Measurements from ENCODE around the gene OTUB2. TPM values are rescaled to one million over a fixed set of nuclear protein-coding genes. Genes with fewer than 3 reads are reported as not detected.
"Not testable (repeated sequence)": the region's sequence is repeated elsewhere in the genome, so short reads cannot be mapped to it uniquely, and the experiment has no call there.

The OTUB2 gene
- total RNA-seq, 4 donors from 2014 or later = 0.42 to 0.63 (median 0.52) TPM; not detected in 1

- no peaks in the 10 kb centered on the region for H3K27me3 ChIP-seq
- peaks cover 46 to 67% (median 54%) of the 10 kb centered on the region in 4 donors for H3K36me3 ChIP-seq
- DNase-seq (ENCODE audit: extremely low spot score) = peak; percentile 47
- 64% methylated on average over 9 of the region's 9 CpGs for WGBS
- intact Hi-C loops (cut with DNase I) = no loop called here
- H3K4me1 ChIP-seq = peaks cover 36 to 79% (median 50%) of the 10 kb centered on the region in 4 donors
- TF ChIP-seq EP300 (IDR thresholded peaks at IDR 0.05) (no peak), POLR2AphosphoS5 (IDR thresholded peaks at IDR 0.05) (no peak), POLR2A (IDR thresholded peaks at IDR 0.05; ENCODE audit: low read depth) (no peak), CTCF (IDR thresholded peaks at IDR 0.05) (no peak)
- H3K27ac ChIP-seq (replicated peaks in 1 of 4) = no peak overlapping the region
- no peaks in the 10 kb centered on the region for H3K9me3 ChIP-seq
- H3K4me3 ChIP-seq = no peak overlapping the region
Measured at GRCh38 chr14:94062344-94062940, 36.3 kb downstream of the OTUB2 start.

- TF ChIP-seq POLR2AphosphoS5 (IDR thresholded peaks at IDR 0.05) = no peak
- TF ChIP-seq POLR2A (IDR thresholded peaks at IDR 0.05; ENCODE audit: low read depth) = no peak
- TF ChIP-seq CTCF (IDR thresholded peaks at IDR 0.05) = no peak
- TF ChIP-seq EP300 (IDR thresholded peaks at IDR 0.05) = no peak
- H3K27ac ChIP-seq (replicated peaks in 1 of 4) = no peak overlapping the region
- DNase-seq (ENCODE audit: extremely low spot score) = no peak
- intact Hi-C loops (cut with DNase I) = no loop called here
- whole genome bisulfite sequencing = 64% methylated on average over 7 of the region's 8 CpGs
- no peak overlapping the region for H3K4me3 ChIP-seq
- H3K36me3 ChIP-seq = peaks cover 12 to 30% (median 17%) of the 10 kb centered on the region in 4 donors
- H3K27me3 ChIP-seq = no peaks in the 10 kb centered on the region
- peaks cover 0 to 6% (median 0%) of the 10 kb centered on the region in 4 donors for H3K9me3 ChIP-seq
- H3K4me1 ChIP-seq = peaks cover 29 to 61% (median 42%) of the 10 kb centered on the region in 4 donors
Measured at GRCh38 chr14:94066089-94066676, 40.0 kb downstream of the OTUB2 start.

DNA sequence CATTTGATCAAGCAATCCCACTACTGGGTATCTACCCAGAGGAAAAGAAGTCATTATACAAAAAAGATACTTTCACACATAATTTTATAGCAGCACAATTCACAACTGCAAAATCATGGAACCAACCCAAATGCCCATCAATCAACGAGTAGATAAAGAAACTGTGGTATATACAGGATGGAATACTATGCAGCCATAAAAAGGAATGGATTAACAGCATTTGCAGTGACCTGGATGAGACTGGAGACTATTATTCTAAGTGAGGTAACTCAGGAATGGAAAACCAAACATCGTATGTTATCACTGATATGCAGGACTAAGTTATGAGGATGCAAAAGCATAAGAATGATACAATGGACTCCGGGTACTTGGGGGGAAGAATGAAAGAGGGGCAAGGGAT is 45.9 kb downstream of the OTUB2 start:
- DNase-seq (ENCODE audit: extremely low spot score); intact Hi-C loops (cut with DNase I); H3K4me3 ChIP-seq; H3K27me3 ChIP-seq; H3K27ac ChIP-seq (replicated peaks in 1 of 4): not testable (repeated sequence)
- peaks cover 17 to 24% (median 20%) of the 10 kb centered on the region in 4 donors for H3K4me1 ChIP-seq
- H3K36me3 ChIP-seq = peaks cover 0 to 20% (median 1%) of the 10 kb centered on the region in 4 donors
- H3K9me3 ChIP-seq = peaks cover 0 to 18% (median 8%) of the 10 kb centered on the region in 4 donors
- WGBS = 95% methylated on average over 3 of the region's 3 CpGs

DNA sequence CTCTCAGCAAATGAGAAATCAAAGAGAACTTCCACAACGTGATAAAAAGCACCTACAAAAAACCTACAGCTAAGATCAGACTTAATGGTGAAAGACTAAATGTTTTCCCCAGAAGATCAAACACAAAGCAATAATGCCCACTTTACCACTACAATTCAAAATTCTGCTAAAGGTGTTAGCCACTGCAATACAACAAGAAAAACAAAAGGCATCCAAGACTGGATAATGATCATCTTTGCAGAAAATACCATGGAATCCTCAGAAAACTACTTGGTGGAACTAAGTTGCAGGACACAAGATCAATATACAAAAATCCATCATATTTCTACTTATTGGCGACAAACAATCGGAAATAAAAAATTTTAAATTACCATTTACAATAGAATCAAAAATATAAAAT is 48.4 kb downstream of the OTUB2 start:
- WGBS = 97% methylated on average over 3 of the region's 3 CpGs
- no peaks in the 10 kb centered on the region for H3K27me3 ChIP-seq

More for the DNA sequence above, 48.4 kb downstream of the OTUB2 start:
- intact Hi-C loops (cut with DNase I) = loop anchor here (2.0 kb wide), 1 partner anchor 22 kb away; no protein-coding TSS in a partner anchor
- DNase-seq (ENCODE audit: extremely low spot score) = no peak
- H3K4me1 ChIP-seq = peaks cover 38 to 49% (median 40%) of the 10 kb centered on the region in 4 donors
- TF ChIP-seq EP300 (IDR thresholded peaks at IDR 0.05) = no peak
- no peak for TF ChIP-seq CTCF (IDR thresholded peaks at IDR 0.05)
- TF ChIP-seq POLR2A (IDR thresholded peaks at IDR 0.05; ENCODE audit: low read depth) = no peak
- no peak for TF ChIP-seq POLR2AphosphoS5 (IDR thresholded peaks at IDR 0.05)
- peaks cover 0 to 16% (median 8%) of the 10 kb centered on the region in 4 donors for H3K9me3 ChIP-seq
- H3K27ac ChIP-seq (replicated peaks in 1 of 4) = no peak overlapping the region
- H3K4me3 ChIP-seq = no peak overlapping the region
- peaks cover 0 to 42% (median 15%) of the 10 kb centered on the region in 4 donors for H3K36me3 ChIP-seq
